Mesenchymal stem cell (in vitro differentiated cells and primary cell): Measurements from ENCODE around the gene CD1B.
"Not testable (repeated sequence)": the region's sequence is repeated elsewhere in the genome, so short reads cannot be mapped to it uniquely, and the experiment has no call there.

Experiments used
- DNase-seq: peaks from one replicate; pipeline ENCODE4 v3.0.0-alpha.2; 2013
- H2AFZ ChIP-seq: one replicate; pipeline ENCODE4 v1.6.1; 2013; ENCODE audit warnings: low read depth, mild to moderate bottlenecking, control low read depth, inconsistent platforms, low read length, moderate library complexity
- H2AK5ac ChIP-seq: 2 replicates; pipeline ENCODE4 v1.6.1; 2013; ENCODE audit warnings: low read length, moderate library complexity, mild to moderate bottlenecking, inconsistent platforms; ENCODE audit not compliant: severe bottlenecking
- H2BK120ac ChIP-seq: one replicate; pipeline ENCODE4 v1.6.1; 2013; ENCODE audit warnings: low read depth, mild to moderate bottlenecking, inconsistent platforms, low read length, moderate library complexity
- H2BK12ac ChIP-seq, 2 experiments: one replicate each; pipeline ENCODE4 v1.6.1; 2013; ENCODE audit warnings: inconsistent platforms in 2 of 2, low read length in 2 of 2, mild to moderate bottlenecking in 2 of 2, moderate library complexity in 2 of 2, control low read depth in 1 of 2
- H2BK15ac ChIP-seq: one replicate; pipeline ENCODE4 v1.6.1; 2013; ENCODE audit warnings: mild to moderate bottlenecking, low read depth, inconsistent platforms; ENCODE audit not compliant: poor library complexity, severe bottlenecking
- H2BK5ac ChIP-seq: 2 replicates; pipeline ENCODE4 v1.6.1; 2013; ENCODE audit warnings: low read depth, mild to moderate bottlenecking, low read length, control low read depth, inconsistent platforms; ENCODE audit not compliant: poor library complexity, severe bottlenecking
- H3K14ac ChIP-seq, 2 experiments: one replicate each; pipeline ENCODE4 v1.6.1; 2013; ENCODE audit warnings: inconsistent platforms in 2 of 2, low read length in 2 of 2, control low read depth in 1 of 2, mild to moderate bottlenecking in 1 of 2, moderate library complexity in 1 of 2
- H3K18ac ChIP-seq, 2 experiments: one replicate each; pipeline ENCODE4 v1.6.1; 2013; ENCODE audit warnings: inconsistent platforms in 2 of 2, low read length in 2 of 2, control low read depth in 1 of 2, low read depth in 1 of 2, mild to moderate bottlenecking in 1 of 2
- H3K23ac ChIP-seq, 2 experiments: one replicate each; pipeline ENCODE4 v1.6.1; 2013; ENCODE audit warnings: inconsistent platforms in 2 of 2, low read length in 2 of 2, mild to moderate bottlenecking in 2 of 2, moderate library complexity in 2 of 2, control low read depth in 1 of 2
- H3K27ac ChIP-seq: 2 replicates; pipeline ENCODE4 v1.5.1; 2013; ENCODE audit warnings: mild to moderate bottlenecking, moderate library complexity, low read length, control low read depth, inconsistent platforms; ENCODE audit not compliant: poor library complexity, severe bottlenecking
- H3K27me3 ChIP-seq, 2 experiments: 2 replicates each; pipeline versions ENCODE4 v1.6.1 to v1.7.0; 2013; ENCODE audit warnings: low read length in 2 of 2, mild to moderate bottlenecking in 2 of 2, moderate library complexity in 2 of 2, control low read depth in 1 of 2, inconsistent platforms in 1 of 2; ENCODE audit not compliant: control insufficient read depth in 1 of 2, insufficient read depth in 1 of 2
- H3K36me3 ChIP-seq, 2 experiments: 2 replicates each; pipeline versions ENCODE4 v1.6.1 to v1.7.0; 2013; ENCODE audit warnings: low read length in 2 of 2, control low read depth in 1 of 2, inconsistent platforms in 1 of 2, low read depth in 1 of 2, mild to moderate bottlenecking in 1 of 2; ENCODE audit not compliant: insufficient read depth in 2 of 2, control insufficient read depth in 1 of 2
- H3K4ac ChIP-seq, 2 experiments: one replicate each; pipeline ENCODE4 v1.6.1; 2013; ENCODE audit warnings: inconsistent platforms in 2 of 2, low read length in 2 of 2, mild to moderate bottlenecking in 2 of 2, moderate library complexity in 2 of 2, control low read depth in 1 of 2, low read depth in 1 of 2
- H3K4me1 ChIP-seq: 2 replicates; pipeline ENCODE4 v1.6.1; 2013; ENCODE audit warnings: low read depth, low read length, control low read depth; ENCODE audit not compliant: control insufficient read depth, insufficient read depth
- H3K4me2 ChIP-seq: 2 replicates; pipeline ENCODE4 v1.6.1; 2013; ENCODE audit warnings: low read length, mild to moderate bottlenecking, inconsistent platforms; ENCODE audit not compliant: poor library complexity, severe bottlenecking
- H3K4me3 ChIP-seq, 2 experiments: 2 replicates each; pipeline versions ENCODE4 v1.5.1 to v1.7.0; 2013; ENCODE audit warnings: low read length in 2 of 2, mild to moderate bottlenecking in 2 of 2, control low read depth in 1 of 2, low read depth in 1 of 2; ENCODE audit not compliant: insufficient read depth in 1 of 2
- H3K79me1 ChIP-seq: replicated peaks from 2 replicates; pipeline ENCODE4 v1.6.1; 2013; ENCODE audit warnings: mild to moderate bottlenecking, control low read depth, low read length, inconsistent platforms; ENCODE audit not compliant: poor library complexity, severe bottlenecking
- H3K9ac ChIP-seq: 2 replicates; pipeline ENCODE4 v1.7.0; 2013; ENCODE audit warnings: mild to moderate bottlenecking, low read length, moderate library complexity
- H3K9me3 ChIP-seq: 2 replicates; pipeline ENCODE4 v1.7.0; 2013; ENCODE audit warnings: mild to moderate bottlenecking, low read length; ENCODE audit not compliant: control insufficient read depth
- H4K8ac ChIP-seq: one replicate; pipeline ENCODE4 v1.6.1; 2013; ENCODE audit warnings: inconsistent platforms, mild to moderate bottlenecking, low read length, moderate library complexity
- H4K91ac ChIP-seq: one replicate; pipeline ENCODE4 v1.6.1; 2013; ENCODE audit warnings: mild to moderate bottlenecking, low read length, inconsistent platforms
- WGBS: methylation state at CpG from one replicate; pipeline ENCODE4 v1.1.7; 2013; ENCODE audit warnings: mixed read lengths; 5-methylcytosine and 5-hydroxymethylcytosine counted together

The CD1B gene

DNA sequence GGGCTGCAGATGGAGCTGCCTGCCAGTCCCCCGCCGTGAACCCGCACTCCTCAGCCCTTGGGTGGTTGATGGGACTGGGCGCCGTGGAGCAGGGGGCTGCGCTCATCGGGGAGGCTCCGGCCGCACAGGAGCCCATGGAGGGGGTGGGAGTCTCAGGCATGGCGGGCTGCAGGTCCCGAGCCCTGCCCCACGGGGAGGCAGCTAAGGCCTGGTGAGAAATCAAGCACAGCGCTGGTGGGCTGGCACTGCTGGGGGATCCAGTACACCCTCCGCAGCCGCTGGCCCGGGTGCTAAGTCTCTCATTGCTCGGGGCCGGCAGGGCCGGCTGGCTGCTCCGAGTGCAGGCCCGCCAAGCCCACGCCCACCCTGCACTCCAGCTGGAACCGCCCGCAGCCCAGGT is 17.6 kb upstream of the CD1B start:
- WGBS: 93% methylated on average over 17 of the region's 24 CpGs
- H2BK5ac ChIP-seq: not testable (repeated sequence)

DNA sequence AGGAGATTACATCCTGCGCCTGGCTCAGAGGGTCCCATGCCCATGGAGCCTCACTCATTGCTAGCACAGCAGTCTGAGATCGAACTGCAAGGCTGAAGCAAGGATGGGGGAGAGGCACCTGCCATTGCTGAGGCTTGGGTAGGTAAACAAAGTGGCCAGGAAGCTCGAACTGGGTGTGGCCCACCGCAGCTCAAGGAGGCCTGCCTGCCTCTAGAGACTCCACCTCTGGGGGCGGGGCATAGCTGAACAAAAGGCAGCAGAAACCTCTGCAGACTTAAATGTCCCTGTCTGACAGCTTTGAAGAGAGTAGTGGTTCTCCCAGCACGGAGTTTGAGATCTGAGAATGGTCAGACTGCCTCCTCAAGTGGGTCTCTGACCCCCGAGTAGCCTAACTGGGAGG is 5.1 kb upstream of the CD1B start:
- not testable (repeated sequence) for H3K36me3 ChIP-seq, H2BK15ac ChIP-seq, H3K9ac ChIP-seq, H3K27me3 ChIP-seq, H3K4me1 ChIP-seq, H2AK5ac ChIP-seq, H2AFZ ChIP-seq, H3K9me3 ChIP-seq, H2BK12ac ChIP-seq, H4K8ac ChIP-seq, H3K4ac ChIP-seq, H2BK5ac ChIP-seq, H3K27ac ChIP-seq, H2BK120ac ChIP-seq, H3K4me2 ChIP-seq, DNase-seq, H3K14ac ChIP-seq, H3K23ac ChIP-seq, H3K4me3 ChIP-seq, H3K79me1 ChIP-seq, H3K18ac ChIP-seq, H4K91ac ChIP-seq
- 56% methylated on average over 7 of the region's 7 CpGs for WGBS

More for the DNA sequence above, 17.6 kb upstream of the CD1B start:
- not testable (repeated sequence) for H3K79me1 ChIP-seq, H3K23ac ChIP-seq, H3K4ac ChIP-seq, H3K27me3 ChIP-seq, H3K9ac ChIP-seq, H4K8ac ChIP-seq, H3K27ac ChIP-seq, H3K4me1 ChIP-seq, H3K18ac ChIP-seq, H3K4me2 ChIP-seq, H2AK5ac ChIP-seq, H2BK120ac ChIP-seq, H2BK15ac ChIP-seq, H3K14ac ChIP-seq, H3K9me3 ChIP-seq, H2AFZ ChIP-seq, H2BK12ac ChIP-seq, H3K36me3 ChIP-seq, H4K91ac ChIP-seq, H3K4me3 ChIP-seq, DNase-seq

DNA sequence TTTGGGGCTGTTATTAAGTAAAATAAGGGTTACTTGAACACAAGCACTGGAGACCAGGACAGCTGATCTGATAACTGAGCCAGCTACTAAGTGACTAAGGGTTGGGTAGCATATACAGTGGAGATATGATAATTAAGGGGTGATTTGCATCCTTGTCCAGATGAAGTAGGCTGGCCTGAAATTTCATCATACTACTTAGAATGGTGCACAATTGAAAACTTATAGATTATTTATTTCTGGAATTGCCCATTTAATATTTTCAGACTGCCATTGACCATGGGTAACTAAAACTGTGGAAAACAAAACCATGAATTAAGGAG is 3.8 kb upstream of the CD1B start:
- no peak overlapping the region for H3K4ac ChIP-seq
- no peak overlapping the region for H3K14ac ChIP-seq
- H3K36me3 ChIP-seq: no peaks in the 10 kb centered on the region
- H2AFZ ChIP-seq: no peak overlapping the region
- H3K9me3 ChIP-seq: no peaks in the 10 kb centered on the region
- H2BK120ac ChIP-seq: no peak overlapping the region
- no peaks in the 10 kb centered on the region for H3K79me1 ChIP-seq
- no peak overlapping the region for H3K4me3 ChIP-seq
- no peak for DNase-seq
- no peak overlapping the region for H3K18ac ChIP-seq
- no peak overlapping the region for H2BK12ac ChIP-seq
- H3K9ac ChIP-seq: no peak overlapping the region
- H3K27ac ChIP-seq: no peak overlapping the region
- no peak overlapping the region for H4K8ac ChIP-seq
- no peak overlapping the region for H4K91ac ChIP-seq
- H2BK5ac ChIP-seq: no peak overlapping the region
- H3K23ac ChIP-seq: no peak overlapping the region
- H3K4me2 ChIP-seq: no peak overlapping the region
- H3K27me3 ChIP-seq: no peaks in the 10 kb centered on the region
- no peak overlapping the region for H2AK5ac ChIP-seq
- H2BK15ac ChIP-seq: no peak overlapping the region
- H3K4me1 ChIP-seq: no peaks in the 10 kb centered on the region

DNA sequence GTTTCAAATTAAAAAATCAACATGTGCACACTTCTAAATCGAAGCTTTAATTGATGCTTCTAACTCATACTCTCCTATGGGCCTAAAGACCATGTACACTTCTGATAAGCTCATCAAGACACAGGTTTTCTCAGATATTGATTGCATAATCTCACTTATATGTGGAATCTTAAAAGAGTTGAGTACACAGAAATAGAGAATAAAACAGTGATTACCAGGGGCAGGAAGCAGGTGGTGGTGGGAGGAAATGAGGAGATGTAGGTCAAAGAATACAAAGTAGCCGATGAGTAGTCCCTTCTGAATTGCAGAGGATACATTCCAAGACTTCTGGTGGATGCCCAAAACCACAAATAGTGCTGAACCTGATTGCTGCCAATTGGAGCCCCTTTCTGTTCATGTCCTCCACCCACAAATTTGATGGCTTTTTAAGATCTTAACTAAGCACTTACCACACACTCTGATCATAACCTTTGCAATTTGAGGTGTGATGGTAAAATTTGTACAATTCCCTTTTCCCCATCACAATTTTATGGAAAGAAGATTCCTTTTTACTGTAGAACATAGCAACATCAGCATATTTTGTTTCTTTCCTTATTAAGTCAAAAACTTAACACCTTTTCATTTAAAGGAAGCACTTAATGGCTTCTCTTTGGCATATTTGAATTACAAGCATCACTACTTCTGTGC is 3.3 kb upstream of the CD1B start:
- H3K9ac ChIP-seq: no peak overlapping the region
- H3K79me1 ChIP-seq: no peaks in the 10 kb centered on the region
- H3K27me3 ChIP-seq: no peaks in the 10 kb centered on the region
- no peaks in the 10 kb centered on the region for H3K4me1 ChIP-seq
- no peak overlapping the region for H3K14ac ChIP-seq
- H3K23ac ChIP-seq: no peak overlapping the region
- no peak overlapping the region for H3K18ac ChIP-seq
- H3K36me3 ChIP-seq: no peaks in the 10 kb centered on the region
- H4K91ac ChIP-seq: no peak overlapping the region
- no peak overlapping the region for H3K4me3 ChIP-seq
- no peak for DNase-seq
- 19% methylated on average over 2 of the region's 2 CpGs for WGBS
- H3K4ac ChIP-seq: no peak overlapping the region
- no peaks in the 10 kb centered on the region for H3K9me3 ChIP-seq
- no peak overlapping the region for H2BK120ac ChIP-seq
- H2BK12ac ChIP-seq: no peak overlapping the region
- no peak overlapping the region for H2BK15ac ChIP-seq
- H3K4me2 ChIP-seq: no peak overlapping the region
- H3K27ac ChIP-seq: no peak overlapping the region
- no peak overlapping the region for H4K8ac ChIP-seq
- H2AK5ac ChIP-seq: no peak overlapping the region
- no peak overlapping the region for H2BK5ac ChIP-seq
- H2AFZ ChIP-seq: no peak overlapping the region
